ENCODE measurements around the gene LMNTD2. TPM values are rescaled to one million over a fixed set of nuclear protein-coding genes. Genes with fewer than 3 reads are reported as not detected.
A peak's percentile ranks its signal among the peaks of the same experiment; 100 is the strongest.

Gene LMNTD2
- total and polyA plus RNA-seq, 2 of the 13 experiments (the other 11 are each of a cell fraction or from before 2014, with no cell fraction given), result 1.1 to 3.1 TPM

DNA sequence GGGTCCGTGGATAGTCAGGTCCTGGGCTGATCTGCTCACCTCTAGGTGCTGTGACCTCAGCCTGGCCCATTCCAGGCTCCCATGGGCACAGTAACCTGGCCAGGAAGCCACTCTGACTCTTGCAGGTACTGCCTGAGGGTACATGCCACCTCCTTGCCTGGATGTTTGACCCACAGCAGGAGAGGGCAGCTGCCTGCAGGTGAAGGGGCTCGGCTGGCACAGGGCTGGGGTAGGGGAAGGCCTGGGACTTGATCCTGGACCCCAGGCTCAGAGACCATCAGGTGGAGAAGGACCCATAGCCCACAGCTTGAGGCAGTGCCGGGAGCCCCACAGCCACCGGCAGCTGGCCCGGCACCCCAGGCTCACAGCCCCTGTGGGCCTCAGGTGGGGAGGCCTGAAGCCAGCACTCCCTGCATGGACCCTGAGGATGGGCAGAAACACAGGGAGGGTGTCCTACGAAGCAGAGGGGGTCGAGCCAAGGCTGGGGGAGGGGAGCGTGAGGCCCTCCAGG, 20.5 kb downstream of the LMNTD2 start (continued):
- TF ChIP-seq, protein P1, sequence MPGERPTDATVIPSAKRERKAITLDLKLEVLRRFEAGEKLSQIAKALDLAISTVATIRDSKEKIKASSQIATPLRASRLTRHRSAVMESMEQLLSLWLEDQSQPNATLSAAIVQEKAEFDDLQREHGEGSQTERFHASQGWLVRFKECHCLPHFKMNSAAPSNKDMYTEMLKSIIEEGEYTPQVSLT (CRISPR knock-in tag; IDR thresholded peaks at IDR 0.05; ENCODE audit: borderline replicate concordance, low read depth), result no peak
- TF ChIP-seq ZNF83 (CRISPR knock-in tag; IDR thresholded peaks at IDR 0.05; ENCODE audit: borderline replicate concordance) (no peak), SOX5 (CRISPR knock-in tag; IDR thresholded peaks at IDR 0.05; ENCODE audit: borderline replicate concordance) (no peak), THAP11 (CRISPR knock-in tag; IDR thresholded peaks at IDR 0.05) (no peak), DR1 (CRISPR knock-in tag; IDR thresholded peaks at IDR 0.05) (no peak), BHLHE40 (IDR thresholded peaks at IDR 0.05; ENCODE audit: low read length) (no peak), ATAD3A (CRISPR knock-in tag; IDR thresholded peaks at IDR 0.05) (no peak), ZNF263 (CRISPR knock-in tag; IDR thresholded peaks at IDR 0.05) (no peak), HOXA3 (CRISPR knock-in tag; IDR thresholded peaks at IDR 0.05) (no peak)
- TF ChIP-seq, protein P2, sequence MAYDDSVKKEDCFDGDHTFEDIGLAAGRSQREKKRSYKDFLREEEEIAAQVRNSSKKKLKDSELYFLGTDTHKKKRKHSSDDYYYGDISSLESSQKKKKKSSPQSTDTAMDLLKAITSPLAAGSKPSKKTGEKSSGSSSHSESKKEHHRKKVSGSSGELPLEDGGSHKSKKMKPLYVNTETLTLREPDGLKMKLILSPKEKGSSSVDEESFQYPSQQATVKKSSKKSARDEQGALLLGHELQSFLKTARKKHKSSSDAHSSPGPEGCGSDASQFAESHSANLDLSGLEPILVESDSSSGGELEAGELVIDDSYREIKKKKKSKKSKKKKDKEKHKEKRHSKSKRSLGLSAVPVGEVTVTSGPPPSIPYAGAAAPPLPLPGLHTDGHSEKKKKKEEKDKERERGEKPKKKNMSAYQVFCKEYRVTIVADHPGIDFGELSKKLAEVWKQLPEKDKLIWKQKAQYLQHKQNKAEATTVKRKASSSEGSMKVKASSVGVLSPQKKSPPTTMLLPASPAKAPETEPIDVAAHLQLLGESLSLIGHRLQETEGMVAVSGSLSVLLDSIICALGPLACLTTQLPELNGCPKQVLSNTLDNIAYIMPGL (CRISPR knock-in tag; IDR thresholded peaks at IDR 0.05; ENCODE audit: borderline replicate concordance in 1 of 2, low read depth in 1 of 2), result no peak
- TF ChIP-seq, protein P3, sequence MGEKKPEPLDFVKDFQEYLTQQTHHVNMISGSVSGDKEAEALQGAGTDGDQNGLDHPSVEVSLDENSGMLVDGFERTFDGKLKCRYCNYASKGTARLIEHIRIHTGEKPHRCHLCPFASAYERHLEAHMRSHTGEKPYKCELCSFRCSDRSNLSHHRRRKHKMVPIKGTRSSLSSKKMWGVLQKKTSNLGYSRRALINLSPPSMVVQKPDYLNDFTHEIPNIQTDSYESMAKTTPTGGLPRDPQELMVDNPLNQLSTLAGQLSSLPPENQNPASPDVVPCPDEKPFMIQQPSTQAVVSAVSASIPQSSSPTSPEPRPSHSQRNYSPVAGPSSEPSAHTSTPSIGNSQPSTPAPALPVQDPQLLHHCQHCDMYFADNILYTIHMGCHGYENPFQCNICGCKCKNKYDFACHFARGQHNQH (CRISPR knock-in tag; IDR thresholded peaks at IDR 0.05), result 0 out of 2 replicates have a peak, but pooled peaks have one; percentile 8
- TF ChIP-seq, protein P4, sequence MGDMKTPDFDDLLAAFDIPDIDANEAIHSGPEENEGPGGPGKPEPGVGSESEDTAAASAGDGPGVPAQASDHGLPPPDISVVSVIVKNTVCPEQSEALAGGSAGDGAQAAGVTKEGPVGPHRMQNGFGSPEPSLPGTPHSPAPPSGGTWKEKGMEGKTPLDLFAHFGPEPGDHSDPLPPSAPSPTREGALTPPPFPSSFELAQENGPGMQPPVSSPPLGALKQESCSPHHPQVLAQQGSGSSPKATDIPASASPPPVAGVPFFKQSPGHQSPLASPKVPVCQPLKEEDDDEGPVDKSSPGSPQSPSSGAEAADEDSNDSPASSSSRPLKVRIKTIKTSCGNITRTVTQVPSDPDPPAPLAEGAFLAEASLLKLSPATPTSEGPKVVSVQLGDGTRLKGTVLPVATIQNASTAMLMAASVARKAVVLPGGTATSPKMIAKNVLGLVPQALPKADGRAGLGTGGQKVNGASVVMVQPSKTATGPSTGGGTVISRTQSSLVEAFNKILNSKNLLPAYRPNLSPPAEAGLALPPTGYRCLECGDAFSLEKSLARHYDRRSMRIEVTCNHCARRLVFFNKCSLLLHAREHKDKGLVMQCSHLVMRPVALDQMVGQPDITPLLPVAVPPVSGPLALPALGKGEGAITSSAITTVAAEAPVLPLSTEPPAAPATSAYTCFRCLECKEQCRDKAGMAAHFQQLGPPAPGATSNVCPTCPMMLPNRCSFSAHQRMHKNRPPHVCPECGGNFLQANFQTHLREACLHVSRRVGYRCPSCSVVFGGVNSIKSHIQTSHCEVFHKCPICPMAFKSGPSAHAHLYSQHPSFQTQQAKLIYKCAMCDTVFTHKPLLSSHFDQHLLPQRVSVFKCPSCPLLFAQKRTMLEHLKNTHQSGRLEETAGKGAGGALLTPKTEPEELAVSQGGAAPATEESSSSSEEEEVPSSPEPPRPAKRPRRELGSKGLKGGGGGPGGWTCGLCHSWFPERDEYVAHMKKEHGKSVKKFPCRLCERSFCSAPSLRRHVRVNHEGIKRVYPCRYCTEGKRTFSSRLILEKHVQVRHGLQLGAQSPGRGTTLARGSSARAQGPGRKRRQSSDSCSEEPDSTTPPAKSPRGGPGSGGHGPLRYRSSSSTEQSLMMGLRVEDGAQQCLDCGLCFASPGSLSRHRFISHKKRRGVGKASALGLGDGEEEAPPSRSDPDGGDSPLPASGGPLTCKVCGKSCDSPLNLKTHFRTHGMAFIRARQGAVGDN (CRISPR knock-in tag; IDR thresholded peaks at IDR 0.05), result 0 out of 2 replicates have a peak, but pooled peaks have one; percentile 26
- TF ChIP-seq, protein P5, sequence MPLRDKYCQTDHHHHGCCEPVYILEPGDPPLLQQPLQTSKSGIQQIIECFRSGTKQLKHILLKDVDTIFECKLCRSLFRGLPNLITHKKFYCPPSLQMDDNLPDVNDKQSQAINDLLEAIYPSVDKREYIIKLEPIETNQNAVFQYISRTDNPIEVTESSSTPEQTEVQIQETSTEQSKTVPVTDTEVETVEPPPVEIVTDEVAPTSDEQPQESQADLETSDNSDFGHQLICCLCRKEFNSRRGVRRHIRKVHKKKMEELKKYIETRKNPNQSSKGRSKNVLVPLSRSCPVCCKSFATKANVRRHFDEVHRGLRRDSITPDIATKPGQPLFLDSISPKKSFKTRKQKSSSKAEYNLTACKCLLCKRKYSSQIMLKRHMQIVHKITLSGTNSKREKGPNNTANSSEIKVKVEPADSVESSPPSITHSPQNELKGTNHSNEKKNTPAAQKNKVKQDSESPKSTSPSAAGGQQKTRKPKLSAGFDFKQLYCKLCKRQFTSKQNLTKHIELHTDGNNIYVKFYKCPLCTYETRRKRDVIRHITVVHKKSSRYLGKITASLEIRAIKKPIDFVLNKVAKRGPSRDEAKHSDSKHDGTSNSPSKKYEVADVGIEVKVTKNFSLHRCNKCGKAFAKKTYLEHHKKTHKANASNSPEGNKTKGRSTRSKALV (CRISPR knock-in tag; IDR thresholded peaks at IDR 0.05), result no peak
- TF ChIP-seq, protein P6, sequence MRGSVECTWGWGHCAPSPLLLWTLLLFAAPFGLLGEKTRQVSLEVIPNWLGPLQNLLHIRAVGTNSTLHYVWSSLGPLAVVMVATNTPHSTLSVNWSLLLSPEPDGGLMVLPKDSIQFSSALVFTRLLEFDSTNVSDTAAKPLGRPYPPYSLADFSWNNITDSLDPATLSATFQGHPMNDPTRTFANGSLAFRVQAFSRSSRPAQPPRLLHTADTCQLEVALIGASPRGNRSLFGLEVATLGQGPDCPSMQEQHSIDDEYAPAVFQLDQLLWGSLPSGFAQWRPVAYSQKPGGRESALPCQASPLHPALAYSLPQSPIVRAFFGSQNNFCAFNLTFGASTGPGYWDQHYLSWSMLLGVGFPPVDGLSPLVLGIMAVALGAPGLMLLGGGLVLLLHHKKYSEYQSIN (CRISPR knock-in tag; IDR thresholded peaks at IDR 0.05; ENCODE audit: borderline replicate concordance), result no peak

Data from HepG2 (cell line).